Activated gamma-delta T cell (primary cell): ENCODE data around the gene L3MBTL1.

Experiments
- DNase-seq: peaks from one replicate; lab custom pipeline; 2025; lab: John Stamatoyannopoulos, UW

Gene L3MBTL1

GRCh38 chr20:43535370-43536004 is 28.0 kb downstream of the L3MBTL1 start:
- DNase-seq, result no peak

- DNase-seq, result no peak
Observed at GRCh38 chr20:43536041-43536816, 28.7 kb downstream of the L3MBTL1 start.

GRCh38 chr20:43536817-43537440 is 29.4 kb downstream of the L3MBTL1 start:
- DNase-seq, result no peak

GRCh38 chr20:43537921-43538877 is 30.7 kb downstream of the L3MBTL1 start:
- no peak for DNase-seq

GRCh38 chr20:43538878-43539700 is 31.6 kb downstream of the L3MBTL1 start:
- DNase-seq, result no peak

GRCh38 chr20:43539975-43540672 is 32.6 kb downstream of the L3MBTL1 start:
- DNase-seq, result no peak

- no peak for DNase-seq
Observed at GRCh38 chr20:43540673-43541060, 33.2 kb downstream of the L3MBTL1 start.

GRCh38 chr20:43541214-43541613 is 33.7 kb downstream of the L3MBTL1 start:
- DNase-seq, result no peak

GRCh38 chr20:43542161-43542560 is 34.7 kb downstream of the L3MBTL1 start:
- no peak for DNase-seq

- no peak for DNase-seq
Observed at GRCh38 chr20:43542674-43543073, 35.2 kb downstream of the L3MBTL1 start.

GRCh38 chr20:43543138-43543537 is 35.6 kb downstream of the L3MBTL1 start:
- DNase-seq, result no peak

- no peak for DNase-seq
Observed at GRCh38 chr20:43544501-43544900, 37.0 kb downstream of the L3MBTL1 start.

GRCh38 chr20:43545837-43546578 is 38.5 kb downstream of the L3MBTL1 start:
- DNase-seq, result no peak

GRCh38 chr20:43548273-43548880 is 40.9 kb downstream of the L3MBTL1 start:
- DNase-seq, result no peak

GRCh38 chr20:43549416-43550065 is 42.0 kb downstream of the L3MBTL1 start:
- no peak for DNase-seq

GRCh38 chr20:43550456-43550855 is 43.0 kb downstream of the L3MBTL1 start:
- DNase-seq, result no peak

GRCh38 chr20:43554369-43554768 is 46.9 kb downstream of the L3MBTL1 start:
- no peak for DNase-seq

GRCh38 chr20:43558412-43559146 is 51.1 kb downstream of the L3MBTL1 start, which contains the start of gene SGK2:
Gene SGK2, plus strand, starts transcription at chr20:43559027. Its CDS starts 7,469 bp downstream, at chr20:43566496.
- DNase-seq, result no peak
